Skeletal muscle cell (primary cell): ENCODE data around the gene HOXD9.

ENCODE experiments used
- DNase-seq: peaks from one replicate; pipeline ENCODE4 v3.0.0-alpha.2; 2010; ENCODE audit warnings: low read depth
- H3K4me3 ChIP-seq: 2 replicates; pipeline ENCODE4 v1.5.1; 2011; ENCODE audit warnings: low read depth, mild to moderate bottlenecking, control low read depth, low read length, moderate library complexity

The HOXD9 gene

DNA sequence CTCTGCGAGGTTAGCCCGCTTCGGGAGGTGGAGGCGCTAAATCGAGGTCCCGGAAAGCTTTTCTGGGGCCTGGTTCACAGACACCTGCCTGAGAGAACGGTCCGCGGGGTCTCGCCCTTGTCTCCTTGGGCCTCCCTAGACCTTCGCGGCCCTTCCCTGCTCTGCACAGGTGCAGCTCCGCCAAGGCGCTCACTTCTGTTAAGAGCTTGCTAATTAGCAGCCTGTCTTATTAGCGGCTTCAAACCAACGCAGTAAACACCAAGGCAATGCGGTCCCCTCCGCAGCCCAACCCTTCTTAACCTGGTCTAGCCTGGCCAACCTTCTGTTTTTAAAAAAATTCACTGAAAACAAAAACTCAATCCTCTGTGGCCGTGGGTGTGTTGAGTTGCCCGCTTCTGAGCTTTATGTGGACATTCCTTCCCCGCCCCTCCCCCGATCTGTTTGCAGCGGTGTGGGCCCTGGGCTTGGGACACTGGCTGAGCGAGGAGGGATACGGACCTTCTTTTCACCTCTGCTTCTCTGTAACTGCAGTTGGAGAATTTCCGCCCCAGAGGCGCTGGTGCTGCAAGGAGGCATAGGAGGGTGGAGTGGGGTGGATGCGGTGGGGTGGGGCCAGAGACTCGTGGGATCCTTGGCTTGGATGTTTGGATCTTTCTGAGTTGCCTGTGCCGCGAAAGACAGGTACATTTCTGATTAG lies 25.4 kb downstream of the HOXD9 start:
- no peak overlapping the region for H3K4me3 ChIP-seq
- DNase-seq: no peak

- H3K4me3 ChIP-seq: no peak overlapping the region
- no peak for DNase-seq
These were observed 26.4 kb downstream of the HOXD9 start for GRCh38 chr2:176148751-176149421.

DNA sequence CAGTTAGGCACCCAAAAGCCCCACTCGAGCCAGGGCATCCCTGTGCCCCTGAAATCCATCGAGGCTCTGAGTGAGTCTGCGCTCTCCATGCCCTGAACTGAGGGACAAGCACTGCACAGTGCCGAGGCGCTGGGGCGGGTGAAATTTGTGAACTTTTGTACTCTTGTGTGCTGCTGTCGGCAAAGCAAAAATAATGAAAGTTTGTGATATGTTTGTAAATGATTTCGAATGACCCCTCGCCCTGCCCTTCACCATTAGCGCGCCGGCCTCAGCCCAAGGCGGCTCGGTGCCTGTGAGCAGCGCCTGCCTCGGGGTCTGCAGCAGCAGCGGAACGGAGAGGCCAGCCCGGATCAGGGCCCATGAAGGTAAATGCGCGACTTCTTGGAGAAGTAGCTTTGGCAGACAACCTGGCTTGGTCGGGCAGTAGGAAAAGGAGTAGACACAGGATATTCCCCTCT lies 27.0 kb downstream of the HOXD9 start:
- H3K4me3 ChIP-seq: no peak overlapping the region
- DNase-seq: no peak

- no peak overlapping the region for H3K4me3 ChIP-seq
These were observed 27.5 kb downstream of the HOXD9 start for GRCh38 chr2:176149939-176150583.

DNA sequence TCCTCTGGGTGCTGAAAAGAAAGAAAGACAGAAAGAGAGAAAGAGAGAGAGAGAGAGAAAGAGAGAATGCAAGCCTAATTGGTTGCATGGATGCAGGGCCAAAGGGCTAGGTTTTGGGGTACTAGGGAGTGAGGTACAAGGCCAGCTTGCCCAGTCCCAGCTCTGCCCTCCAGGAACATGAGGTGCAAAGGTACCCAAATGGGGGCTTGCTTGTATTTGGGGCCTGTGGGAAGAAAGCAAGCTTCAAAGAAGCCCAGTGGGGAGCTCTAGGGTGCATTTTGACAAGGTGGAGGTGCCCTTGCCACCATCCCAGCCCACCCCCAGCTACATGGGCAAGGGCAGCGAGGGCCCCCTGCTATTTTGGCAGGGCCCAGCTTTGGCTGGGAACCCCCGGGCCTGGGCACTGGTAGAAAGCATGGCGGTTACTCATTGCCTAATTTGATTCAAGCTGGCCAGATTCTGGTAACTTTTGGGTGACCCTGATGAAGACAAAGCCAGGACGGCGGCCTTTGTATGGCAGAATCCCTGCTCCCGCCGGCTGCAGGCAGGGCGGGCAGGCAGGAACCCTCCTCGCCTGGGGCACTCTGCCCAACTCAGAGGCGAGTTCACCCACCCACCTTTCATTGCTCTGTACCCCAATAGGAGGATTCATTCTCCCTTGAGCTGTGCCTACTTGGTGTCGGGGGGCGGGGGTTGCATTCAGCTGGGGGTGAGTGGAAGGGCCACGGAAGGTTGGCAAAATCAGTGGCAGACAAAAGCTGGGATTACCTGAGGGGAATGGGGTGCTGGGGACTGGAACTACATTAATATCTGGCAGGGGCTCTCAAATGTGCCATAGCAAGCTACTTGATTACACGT lies 28.3 kb downstream of the HOXD9 start:
- H3K4me3 ChIP-seq: no peak overlapping the region
- no peak for DNase-seq

More at GRCh38 chr2:176149939-176150583, 27.5 kb downstream of the HOXD9 start:
- DNase-seq: no peak

GRCh38 chr2:176151442-176152287 lies 29.1 kb downstream of the HOXD9 start, which contains the start of gene HOXD4:
Gene HOXD4 (plus strand): TSS chr2:176151550. CDS start chr2:176151634, 84 bp downstream.
- peak within 1 kb of the TSS; percentile 27 for H3K4me3 ChIP-seq
- DNase-seq: no peak

DNA sequence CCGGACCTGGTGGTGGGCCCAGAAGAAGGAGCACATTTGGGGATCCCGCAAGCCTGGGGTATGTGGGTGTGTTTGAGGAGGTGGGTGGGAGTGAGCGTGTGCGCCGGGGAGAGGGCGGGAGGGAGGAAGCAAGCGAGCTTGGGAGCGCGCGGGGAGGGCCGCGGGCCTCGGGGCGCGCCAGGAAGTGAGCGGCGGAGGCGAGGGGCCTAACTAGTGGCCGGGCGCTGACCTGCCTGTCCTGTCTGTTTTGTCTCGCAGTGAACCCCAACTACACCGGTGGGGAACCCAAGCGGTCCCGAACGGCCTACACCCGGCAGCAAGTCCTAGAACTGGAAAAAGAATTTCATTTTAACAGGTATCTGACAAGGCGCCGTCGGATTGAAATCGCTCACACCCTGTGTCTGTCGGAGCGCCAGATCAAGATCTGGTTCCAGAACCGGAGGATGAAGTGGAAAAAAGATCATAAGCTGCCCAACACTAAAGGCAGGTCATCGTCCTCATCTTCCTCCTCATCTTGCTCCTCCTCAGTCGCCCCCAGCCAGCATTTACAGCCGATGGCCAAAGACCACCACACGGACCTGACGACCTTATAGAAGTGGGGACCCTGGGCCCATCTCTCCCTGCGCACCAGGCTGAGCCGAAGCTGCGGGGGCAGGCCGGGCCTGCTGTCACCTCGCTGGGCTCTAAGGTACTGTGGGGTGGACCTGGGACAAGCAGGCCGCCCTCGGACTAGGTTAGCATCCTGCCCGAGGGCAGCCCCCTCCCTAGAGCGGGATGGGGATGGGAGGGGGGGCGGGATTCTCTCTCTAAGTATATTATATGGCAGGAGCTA lies 30.0 kb downstream of the HOXD9 start:
- no peak overlapping the region for H3K4me3 ChIP-seq
- DNase-seq: no peak

DNA sequence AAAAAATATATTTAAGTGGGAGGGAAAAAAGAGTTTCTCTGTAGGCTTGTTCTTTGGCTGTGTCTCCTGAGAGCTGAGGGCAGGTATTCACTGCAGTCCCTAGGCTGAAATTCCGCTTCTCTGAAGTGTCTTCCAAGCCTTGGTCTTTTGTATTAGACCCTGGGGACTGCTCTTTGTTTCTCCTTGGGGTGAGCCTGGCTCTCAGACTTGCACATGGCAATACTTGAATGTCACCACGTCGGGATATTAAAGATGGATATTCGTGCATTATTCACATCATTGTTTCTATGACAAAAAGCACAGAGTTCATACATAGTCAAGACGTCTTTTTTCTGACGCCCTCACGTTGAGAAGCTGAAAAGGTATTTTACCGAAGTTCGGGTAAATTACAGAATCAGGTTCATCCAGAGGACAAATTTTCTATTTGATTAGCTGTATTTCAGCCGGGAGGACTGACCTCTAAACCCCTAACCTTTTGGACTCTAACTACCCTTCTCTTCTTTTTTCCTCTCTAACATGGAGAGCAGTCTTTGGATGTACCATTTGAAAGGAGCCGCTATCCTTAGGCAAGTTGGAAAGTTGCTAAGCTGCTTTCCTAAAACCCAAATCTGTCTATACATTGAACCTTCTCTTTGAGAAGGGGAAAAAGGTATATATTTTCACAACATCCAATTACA lies 32.2 kb downstream of the HOXD9 start:
- no peak overlapping the region for H3K4me3 ChIP-seq
- DNase-seq: no peak

- DNase-seq: no peak
- H3K4me3 ChIP-seq: no peak overlapping the region
These were observed 33.0 kb downstream of the HOXD9 start for GRCh38 chr2:176155356-176156044.

DNA sequence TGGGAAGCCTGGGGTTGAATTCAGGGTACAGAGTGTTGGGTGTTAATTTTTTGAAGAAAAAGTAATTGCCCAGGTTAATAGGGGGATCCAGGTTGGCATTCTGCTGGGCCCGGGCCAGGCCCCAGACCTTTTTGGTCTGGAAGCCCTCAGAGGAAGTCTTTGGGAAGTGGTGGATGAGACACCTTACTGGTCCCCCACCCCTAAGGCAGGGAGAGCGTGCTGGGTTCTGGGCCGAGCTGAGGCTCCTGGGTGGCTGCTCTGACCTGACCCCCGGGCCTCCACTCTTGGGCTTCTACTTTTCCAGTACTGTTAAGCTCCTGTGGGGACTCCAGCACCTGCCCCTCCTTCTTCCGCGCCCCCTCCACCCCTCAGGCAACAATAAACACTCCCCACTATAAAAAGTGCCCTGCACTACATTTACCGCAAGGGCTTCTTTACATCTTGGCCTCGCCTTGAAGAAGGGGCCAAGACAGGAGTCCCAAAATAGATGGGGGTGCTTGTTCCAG lies 33.8 kb downstream of the HOXD9 start:
- DNase-seq: no peak

DNA sequence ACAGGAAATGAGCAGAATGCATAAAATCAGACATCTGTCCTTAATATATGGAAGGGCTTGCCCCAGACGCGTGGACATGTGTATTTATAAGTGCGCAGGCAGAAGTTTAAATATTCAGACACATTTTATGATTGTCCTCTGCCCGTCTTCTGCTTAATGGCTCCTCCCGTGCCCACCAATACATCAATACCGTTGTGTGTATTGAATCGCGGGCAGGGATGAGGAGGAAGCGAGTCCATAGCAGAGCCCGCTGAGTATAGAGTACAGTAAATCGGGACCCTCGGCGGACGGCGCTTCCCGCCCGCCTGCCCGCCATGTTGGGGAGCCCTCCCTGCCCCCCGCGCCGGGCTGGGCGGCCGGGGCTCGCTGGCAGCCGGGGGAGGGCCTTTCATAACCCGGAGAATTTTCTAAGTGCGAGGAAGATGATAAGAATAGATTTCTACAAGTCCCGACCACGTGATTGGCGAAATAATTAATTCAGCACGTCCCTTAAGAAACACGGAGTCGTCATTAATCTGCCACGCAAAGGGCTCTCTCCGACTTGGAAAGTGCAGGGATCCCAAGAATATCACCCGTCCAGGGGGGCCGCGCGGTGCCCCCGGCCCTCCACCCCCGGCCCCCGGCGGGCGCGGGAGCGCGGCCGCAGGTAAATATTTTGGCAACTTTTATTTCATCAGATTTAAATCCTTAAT lies 34.4 kb downstream of the HOXD9 start, which contains the start of gene HOXD3:
TSS of gene HOXD3 (plus strand) at position 501 of the 692 bp plus-strand sequence. CDS start 11,808 bp downstream, outside the sequence.
- no peak for DNase-seq

More for the DNA sequence above, 33.8 kb downstream of the HOXD9 start:
- no peak overlapping the region for H3K4me3 ChIP-seq

GRCh38 chr2:176157499-176158185 lies 35.1 kb downstream of the HOXD9 start:
- DNase-seq: no peak
- H3K4me3 ChIP-seq: peak overlapping the region; percentile 22

More for the DNA sequence above, 34.4 kb downstream of the HOXD9 start, which contains the start of gene HOXD3:
- peak within 1 kb of the TSS; percentile 22 for H3K4me3 ChIP-seq

- no peak for DNase-seq
- H3K4me3 ChIP-seq: peak overlapping the region; percentile 22
These were observed 35.7 kb downstream of the HOXD9 start for GRCh38 chr2:176158186-176158591.

DNA sequence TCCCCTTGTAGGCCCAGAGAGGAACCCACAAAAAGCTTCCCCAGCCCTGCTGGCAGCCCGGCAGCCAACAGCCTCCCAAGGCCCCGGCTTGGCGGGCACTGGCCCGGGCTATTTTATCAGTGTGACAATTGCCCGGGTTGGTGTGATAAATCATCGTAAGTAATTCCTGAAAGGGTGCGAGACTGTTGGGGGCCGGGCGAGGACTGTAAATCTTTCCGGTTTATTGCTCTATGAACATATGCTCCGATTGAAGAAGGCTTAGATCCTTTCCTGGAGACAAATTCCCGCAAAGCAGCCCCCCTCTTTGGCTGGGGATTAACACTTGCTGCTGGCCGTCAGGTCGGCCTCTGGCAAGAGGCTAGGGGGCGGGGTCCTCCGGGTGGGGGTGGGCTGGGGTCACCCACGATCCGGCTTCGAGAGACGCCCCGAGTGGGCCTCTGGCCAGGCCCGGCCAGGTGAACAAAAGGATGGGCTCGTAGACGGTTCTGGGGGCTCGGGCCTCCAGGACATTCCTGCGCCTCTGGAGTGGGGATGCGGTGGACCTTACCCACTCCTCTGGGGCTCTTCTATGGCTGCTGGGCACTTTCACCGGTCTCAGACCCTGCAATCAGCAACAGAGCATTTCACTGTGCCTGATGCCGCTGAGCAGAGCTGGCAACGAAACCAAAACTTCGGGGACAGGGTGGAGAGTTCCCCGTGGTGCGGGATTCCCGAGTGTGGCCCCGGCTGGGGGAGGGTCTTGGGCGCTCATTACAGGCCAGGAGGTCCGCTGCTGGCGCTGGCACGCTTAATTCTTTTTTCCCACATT lies 36.5 kb downstream of the HOXD9 start:
- no peak overlapping the region for H3K4me3 ChIP-seq
- no peak for DNase-seq
